ENCODE measurements around the gene FAM118B. TPM values are rescaled to one million over a fixed set of nuclear protein-coding genes. Genes with fewer than 3 reads are reported as not detected.

Gene FAM118B
- total RNA-seq, 2 donors from 2014 or later = 16.0 to 16.3 TPM

DNA sequence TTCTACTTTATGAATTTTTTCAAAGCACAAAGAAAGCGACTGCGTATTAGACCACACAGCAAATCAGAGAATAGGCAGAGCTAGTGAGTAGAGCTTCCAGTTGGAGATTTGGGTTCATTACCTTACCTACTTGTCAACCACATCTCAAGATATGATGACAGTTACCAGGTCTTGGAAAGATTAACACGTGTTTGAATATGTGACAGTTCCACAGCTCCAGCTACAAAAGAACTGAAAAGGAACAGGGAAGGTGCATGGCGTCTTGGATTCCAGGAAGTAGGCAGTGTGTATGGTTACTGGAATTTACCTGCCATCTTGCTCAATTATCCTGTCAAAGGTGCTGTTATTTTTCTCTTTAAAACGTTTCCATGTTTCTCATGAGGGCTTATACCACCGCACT is 76.7 kb downstream of the FAM118B start:
- Histone ChIP-seq H3K27me3 (no peaks in the 10 kb centered on the region), H3K27ac (no peak overlapping the region), H3K4me3 (no peak overlapping the region), H3K36me3 (peaks cover 32% of the 10 kb centered on the region), H3K9me3 (no peaks in the 10 kb centered on the region), H3K4me1 (peaks cover 0 to 13% of the 10 kb centered on the region in 2 donors)
- TF ChIP-seq, protein P1, sequence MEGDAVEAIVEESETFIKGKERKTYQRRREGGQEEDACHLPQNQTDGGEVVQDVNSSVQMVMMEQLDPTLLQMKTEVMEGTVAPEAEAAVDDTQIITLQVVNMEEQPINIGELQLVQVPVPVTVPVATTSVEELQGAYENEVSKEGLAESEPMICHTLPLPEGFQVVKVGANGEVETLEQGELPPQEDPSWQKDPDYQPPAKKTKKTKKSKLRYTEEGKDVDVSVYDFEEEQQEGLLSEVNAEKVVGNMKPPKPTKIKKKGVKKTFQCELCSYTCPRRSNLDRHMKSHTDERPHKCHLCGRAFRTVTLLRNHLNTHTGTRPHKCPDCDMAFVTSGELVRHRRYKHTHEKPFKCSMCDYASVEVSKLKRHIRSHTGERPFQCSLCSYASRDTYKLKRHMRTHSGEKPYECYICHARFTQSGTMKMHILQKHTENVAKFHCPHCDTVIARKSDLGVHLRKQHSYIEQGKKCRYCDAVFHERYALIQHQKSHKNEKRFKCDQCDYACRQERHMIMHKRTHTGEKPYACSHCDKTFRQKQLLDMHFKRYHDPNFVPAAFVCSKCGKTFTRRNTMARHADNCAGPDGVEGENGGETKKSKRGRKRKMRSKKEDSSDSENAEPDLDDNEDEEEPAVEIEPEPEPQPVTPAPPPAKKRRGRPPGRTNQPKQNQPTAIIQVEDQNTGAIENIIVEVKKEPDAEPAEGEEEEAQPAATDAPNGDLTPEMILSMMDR (IDR thresholded peaks at IDR 0.05) = no peak
- DNase-seq (ENCODE audit: low spot score) = no peak

DNA sequence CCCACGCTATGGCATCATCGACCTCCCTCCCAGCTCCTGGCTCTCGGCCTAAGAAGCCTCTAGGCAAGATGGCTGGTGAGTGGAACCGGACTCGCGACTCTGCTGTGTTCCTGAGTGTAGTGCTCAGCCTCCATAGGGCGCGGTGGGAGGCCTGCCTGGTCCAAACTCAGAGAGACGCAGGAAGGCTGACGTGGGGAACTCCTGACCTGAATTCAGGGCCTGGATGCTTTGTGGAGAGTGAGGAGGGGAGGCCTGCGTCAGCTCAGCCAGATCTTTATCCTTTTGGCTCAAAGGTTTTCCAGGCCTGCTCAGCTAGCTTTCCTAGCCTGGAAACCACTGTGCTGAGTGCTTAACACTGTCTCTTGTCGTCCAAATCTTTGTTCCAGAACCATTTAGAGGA is 79.3 kb downstream of the FAM118B start:
- H3K27ac ChIP-seq = no peak overlapping the region
- no peak for DNase-seq (ENCODE audit: low spot score)

DNA sequence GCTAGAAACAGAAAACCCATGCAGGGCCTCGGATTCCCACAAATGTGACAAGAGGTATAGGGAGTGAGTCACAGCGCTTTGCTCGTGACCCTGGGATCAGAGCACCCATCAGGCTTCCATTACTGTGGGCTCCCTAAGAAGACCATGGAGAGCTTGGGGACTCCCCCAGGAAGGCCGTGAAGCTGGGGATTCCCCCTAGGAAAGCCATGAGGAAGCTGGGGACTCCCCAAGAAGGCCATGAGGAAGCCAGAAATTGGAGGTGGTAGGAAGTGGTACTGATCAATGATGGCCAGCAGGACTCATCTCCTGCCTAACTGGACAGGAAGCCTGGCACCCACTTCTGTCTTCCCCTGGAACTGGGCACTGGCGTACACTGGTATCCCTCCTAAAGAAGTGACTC is 82.1 kb downstream of the FAM118B start:
- no peak overlapping the region for H3K27ac ChIP-seq
- DNase-seq (ENCODE audit: low spot score) = no peak
- H3K9me3 ChIP-seq = no peaks in the 10 kb centered on the region
- H3K36me3 ChIP-seq = peaks cover 44% of the 10 kb centered on the region
- H3K27me3 ChIP-seq = no peaks in the 10 kb centered on the region
- no peaks in the 10 kb centered on the region for H3K4me1 ChIP-seq
- H3K4me3 ChIP-seq = no peak overlapping the region
- TF ChIP-seq, protein P1 (IDR thresholded peaks at IDR 0.05) = no peak

More for the DNA sequence above, 79.3 kb downstream of the FAM118B start:
- H3K4me3 ChIP-seq = no peak overlapping the region
- no peaks in the 10 kb centered on the region for H3K4me1 ChIP-seq
- no peaks in the 10 kb centered on the region for H3K27me3 ChIP-seq
- TF ChIP-seq, protein P1 (IDR thresholded peaks at IDR 0.05) = no peak
- no peaks in the 10 kb centered on the region for H3K9me3 ChIP-seq
- peaks cover 44% of the 10 kb centered on the region for H3K36me3 ChIP-seq

DNA sequence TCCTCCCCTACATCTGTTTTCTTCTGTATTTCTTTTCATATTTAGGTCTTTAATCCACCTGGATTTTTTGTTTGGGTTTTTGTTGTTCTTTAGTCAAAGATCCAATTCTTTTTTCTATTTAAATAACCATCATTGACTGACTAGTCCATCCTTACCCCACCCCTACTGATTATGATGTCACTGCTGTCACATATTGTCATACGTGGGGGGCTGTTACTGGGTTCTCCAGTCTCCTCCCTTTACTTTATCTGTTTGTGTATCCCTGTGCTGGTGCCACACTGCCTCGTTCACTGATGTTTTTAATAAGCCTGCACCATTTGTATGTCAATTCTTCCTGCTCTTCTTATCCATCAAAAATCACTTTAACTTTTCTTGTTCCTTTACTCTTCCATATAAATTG is 85.4 kb downstream of the FAM118B start:
- Histone ChIP-seq H3K4me1 (no peaks in the 10 kb centered on the region), H3K27me3 (no peaks in the 10 kb centered on the region), H3K36me3 (peaks cover 21% of the 10 kb centered on the region), H3K4me3 (no peak overlapping the region), H3K9me3 (no peaks in the 10 kb centered on the region), H3K27ac (no peak overlapping the region)
- DNase-seq (ENCODE audit: low spot score) = no peak
- TF ChIP-seq, protein P1 (IDR thresholded peaks at IDR 0.05) = no peak

DNA sequence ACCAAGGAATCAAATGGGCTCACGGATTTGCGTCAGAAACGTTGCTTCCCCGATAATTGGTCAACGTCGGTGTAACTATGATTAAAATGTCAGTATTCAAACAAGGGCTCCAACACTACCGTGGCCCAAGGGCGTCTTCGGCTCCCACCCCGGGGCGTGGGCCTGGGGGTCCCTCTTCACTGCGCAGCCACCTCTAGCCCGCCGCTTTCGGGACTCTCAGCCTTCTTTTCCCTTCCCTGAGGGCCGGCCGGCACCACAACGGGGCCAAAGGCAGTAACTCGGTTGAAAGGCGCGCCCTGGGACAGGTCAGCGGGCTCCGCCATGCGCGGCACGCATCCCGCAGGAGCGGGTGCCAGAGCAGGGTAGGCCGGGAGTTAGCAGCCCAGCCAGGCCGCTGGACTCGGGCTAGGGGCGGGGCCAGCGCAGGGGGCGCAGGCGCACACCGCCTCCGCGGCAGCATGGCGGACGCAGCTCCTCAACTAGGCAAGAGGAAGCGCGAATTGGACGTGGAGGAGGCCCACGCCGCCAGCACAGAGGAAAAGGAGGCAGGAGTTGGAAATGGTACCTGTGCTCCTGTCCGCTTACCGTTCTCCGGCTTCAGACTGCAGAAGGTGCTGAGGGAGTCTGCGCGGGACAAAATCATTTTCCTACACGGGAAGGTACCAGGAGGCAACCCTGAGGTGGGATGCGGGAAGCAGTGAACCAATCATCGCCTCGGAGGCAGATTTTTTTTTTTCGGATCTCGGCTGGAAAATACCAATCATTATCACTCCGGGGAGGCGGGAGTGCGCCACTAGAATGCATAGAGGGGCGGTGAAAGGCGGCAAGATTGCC is 92.3 kb downstream of the FAM118B start, which contains the start of gene DCPS:
DCPS (plus strand) TSS at position 438 of the 834 bp plus-strand sequence; CDS start at position 459, 21 bp downstream.
- peak; percentile 89 for DNase-seq (ENCODE audit: low spot score)
- TF ChIP-seq, protein P1 (IDR thresholded peaks at IDR 0.05) = no peak
- Histone ChIP-seq H3K27ac (peak within 1 kb of the TSS; percentile 85 to 87), H3K27me3 (no peaks in the 10 kb centered on the region), H3K9me3 (no peaks in the 10 kb centered on the region), H3K4me3 (peak within 1 kb of the TSS; percentile 56 to 61), H3K4me1 (peaks cover 0 to 15% of the 10 kb centered on the region in 2 donors), H3K36me3 (no peaks in the 10 kb centered on the region)
